WERI-Rb-1 (cell line): ENCODE data around the gene ZNF609.
"Not testable (repeated sequence)": the region's sequence is repeated elsewhere in the genome, so short reads cannot be mapped to it uniquely, and the experiment has no call there.

Experiments used
- DNase-seq: peaks from one replicate; pipeline ENCODE4 v3.0.0-alpha.2; 2020
- H3K27ac ChIP-seq: fragments of 250-450 bp; sonication (Bioruptor Pico); 2 replicates; pipeline ENCODE4 v1.5.1; 2020; ENCODE audit warnings: mild to moderate bottlenecking, moderate library complexity
- H3K27me3 ChIP-seq: fragments of 250-450 bp; sonication (Bioruptor Pico); 2 replicates; pipeline ENCODE4 v1.5.1; 2021; ENCODE audit warnings: mild to moderate bottlenecking, low read depth, moderate library complexity; ENCODE audit not compliant: insufficient read depth, severe bottlenecking
- H3K36me3 ChIP-seq: fragments of 250-450 bp; sonication (Bioruptor Pico); 2 replicates; pipeline ENCODE4 v1.5.1; 2020; ENCODE audit warnings: mild to moderate bottlenecking, moderate library complexity
- H3K4me3 ChIP-seq: 2 replicates; pipeline ENCODE4 v1.5.1; 2011; ENCODE audit warnings: low read depth, mild to moderate bottlenecking, control low read depth, low read length
- H3K9me3 ChIP-seq: fragments of 250-450 bp; sonication (Bioruptor Pico); 2 replicates; pipeline ENCODE4 v1.5.1; 2021; ENCODE audit warnings: mild to moderate bottlenecking, moderate library complexity; ENCODE audit not compliant: severe bottlenecking
- CTCF ChIP-seq: IDR thresholded peaks from 2 replicates; pipeline ENCODE4 v1.5.1; 2011; ENCODE audit warnings: low read depth, mild to moderate bottlenecking, control low read depth, inconsistent platforms, low read length

The ZNF609 gene

GRCh38 chr15:64624242-64624641, 163.9 kb downstream of the ZNF609 start:
- no peak for DNase-seq
- Histone ChIP-seq H3K4me3 (no peak overlapping the region), H3K27me3 (no peaks in the 10 kb centered on the region), H3K9me3 (no peaks in the 10 kb centered on the region), H3K27ac (no peak overlapping the region), H3K36me3 (peaks cover 49% of the 10 kb centered on the region)
- TF ChIP-seq CTCF: no peak

GRCh38 chr15:64629063-64629462, 168.7 kb downstream of the ZNF609 start:
- H3K27ac ChIP-seq: no peak overlapping the region
- no peak for TF ChIP-seq CTCF

GRCh38 chr15:64630396-64631107, 170.2 kb downstream of the ZNF609 start:
- no peak for DNase-seq
- no peaks in the 10 kb centered on the region for H3K9me3 ChIP-seq
- no peaks in the 10 kb centered on the region for H3K27me3 ChIP-seq
- H3K36me3 ChIP-seq: peaks cover 47% of the 10 kb centered on the region
- no peak overlapping the region for H3K4me3 ChIP-seq
- no peak overlapping the region for H3K27ac ChIP-seq
- no peak for TF ChIP-seq CTCF

More at GRCh38 chr15:64629063-64629462, 168.7 kb downstream of the ZNF609 start:
- no peaks in the 10 kb centered on the region for H3K27me3 ChIP-seq
- no peak for DNase-seq
- no peaks in the 10 kb centered on the region for H3K9me3 ChIP-seq
- no peak overlapping the region for H3K4me3 ChIP-seq
- peaks cover 56% of the 10 kb centered on the region for H3K36me3 ChIP-seq

GRCh38 chr15:64632639-64633038, 172.3 kb downstream of the ZNF609 start:
- H3K27ac ChIP-seq, H3K9me3 ChIP-seq, DNase-seq, H3K4me3 ChIP-seq, H3K27me3 ChIP-seq: not testable (repeated sequence)
- H3K36me3 ChIP-seq: peaks cover 46% of the 10 kb centered on the region

- no peak for TF ChIP-seq CTCF
- H3K36me3 ChIP-seq: peaks cover 42% of the 10 kb centered on the region
- H3K4me3 ChIP-seq: no peak overlapping the region
- no peak for DNase-seq
- H3K9me3 ChIP-seq: no peaks in the 10 kb centered on the region
- no peaks in the 10 kb centered on the region for H3K27me3 ChIP-seq
- H3K27ac ChIP-seq: no peak overlapping the region
Measured at GRCh38 chr15:64633332-64633731, 173.0 kb downstream of the ZNF609 start.

- no peak for TF ChIP-seq CTCF
- Histone ChIP-seq H3K4me3 (no peak overlapping the region), H3K9me3 (no peaks in the 10 kb centered on the region), H3K36me3 (peaks cover 35% of the 10 kb centered on the region), H3K27me3 (no peaks in the 10 kb centered on the region), H3K27ac (peak overlapping the region; percentile 47)
- no peak for DNase-seq
Measured at GRCh38 chr15:64634027-64634426, 173.6 kb downstream of the ZNF609 start.
